Right forelimb (tissue), 1 donor: Measurements from ENCODE around the gene DYRK1B.

Experiments
- DNase-seq: peaks from one replicate; pipeline ENCODE4 v3.0.0-alpha.2; 2018

DYRK1B gene

DNA sequence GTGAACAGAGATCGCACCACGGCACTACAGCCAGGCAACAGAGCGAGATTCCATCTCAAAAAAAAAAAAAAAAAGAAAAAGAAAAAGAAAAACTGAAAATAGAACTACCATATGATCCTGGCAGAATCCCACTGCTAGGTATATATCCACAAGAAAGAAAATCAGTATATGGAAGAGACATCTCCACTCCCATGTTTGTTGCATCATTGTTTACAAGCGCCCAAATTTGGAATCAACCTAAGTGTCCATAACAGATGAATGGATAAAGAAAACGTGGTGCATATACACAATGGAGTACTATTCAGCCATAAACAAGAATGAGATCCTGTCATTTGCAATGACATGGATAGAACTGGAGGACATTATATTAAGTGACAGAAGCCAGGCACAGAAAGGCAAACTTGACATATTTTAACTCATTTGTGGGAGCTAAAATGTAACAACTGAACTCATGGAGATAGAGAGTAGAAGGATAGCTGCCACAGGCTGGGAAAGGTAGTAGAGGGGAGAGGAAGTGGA is 26.1 kb downstream of the DYRK1B start:
- DNase-seq, result no peak

DNA sequence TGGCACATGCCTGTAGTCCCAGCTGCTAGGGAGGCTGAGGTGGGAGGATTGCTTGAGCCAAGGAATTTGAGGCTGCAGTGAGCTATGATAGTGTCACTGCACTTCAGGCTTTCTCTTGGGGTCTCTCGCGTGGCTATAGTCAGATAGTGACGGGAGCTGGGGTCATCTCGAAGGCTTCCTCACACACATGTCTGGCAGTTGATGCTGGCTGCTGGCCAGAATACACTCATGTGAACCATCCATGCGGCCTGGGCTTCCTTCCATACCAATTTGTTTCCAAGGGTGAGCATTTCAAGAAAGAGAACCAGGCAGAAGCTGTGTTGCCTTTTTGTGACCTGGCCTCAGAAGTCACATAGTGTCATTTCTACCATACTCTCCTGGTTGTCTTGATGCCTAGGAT is 28.9 kb downstream of the DYRK1B start:
- DNase-seq, result no peak

DNA sequence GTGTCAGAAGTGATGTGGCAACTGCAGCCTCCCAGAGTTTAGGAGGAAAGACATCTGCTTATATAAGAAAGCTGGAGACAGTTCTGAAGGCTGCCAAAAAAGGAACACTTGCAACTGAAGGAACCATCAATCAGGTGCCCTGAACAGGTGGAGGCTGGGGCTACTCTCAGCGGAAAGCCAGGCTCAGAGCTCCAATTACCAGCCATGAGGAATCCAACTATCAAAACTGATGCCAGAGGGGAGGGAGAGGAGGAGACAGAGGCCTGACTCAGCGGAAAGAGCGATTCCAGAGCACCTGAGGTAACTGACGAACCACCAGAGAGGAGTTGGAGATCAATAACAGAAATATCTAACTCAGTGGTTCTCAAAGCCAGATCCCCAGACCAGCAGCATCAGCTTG is 31.0 kb downstream of the DYRK1B start:
- DNase-seq, result no peak

DNA sequence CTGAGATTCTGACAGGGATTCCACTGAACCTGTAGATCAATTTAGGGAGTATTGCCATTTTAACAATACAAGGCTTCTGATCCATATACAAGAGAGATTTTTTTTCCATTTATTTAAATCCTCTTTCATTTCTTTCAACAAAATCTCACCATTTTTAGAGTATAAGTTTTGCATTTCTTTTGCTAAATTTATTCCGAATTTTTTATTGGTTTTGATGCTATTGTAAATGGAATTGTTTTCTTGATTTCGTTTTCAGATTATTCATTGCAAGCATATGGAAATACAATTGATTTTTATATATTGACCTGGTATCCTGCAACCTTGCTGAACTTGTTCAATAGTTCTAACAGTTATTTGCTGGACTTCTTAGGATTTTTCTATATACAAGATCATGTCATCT is 36.9 kb downstream of the DYRK1B start:
- DNase-seq, result no peak

DNA sequence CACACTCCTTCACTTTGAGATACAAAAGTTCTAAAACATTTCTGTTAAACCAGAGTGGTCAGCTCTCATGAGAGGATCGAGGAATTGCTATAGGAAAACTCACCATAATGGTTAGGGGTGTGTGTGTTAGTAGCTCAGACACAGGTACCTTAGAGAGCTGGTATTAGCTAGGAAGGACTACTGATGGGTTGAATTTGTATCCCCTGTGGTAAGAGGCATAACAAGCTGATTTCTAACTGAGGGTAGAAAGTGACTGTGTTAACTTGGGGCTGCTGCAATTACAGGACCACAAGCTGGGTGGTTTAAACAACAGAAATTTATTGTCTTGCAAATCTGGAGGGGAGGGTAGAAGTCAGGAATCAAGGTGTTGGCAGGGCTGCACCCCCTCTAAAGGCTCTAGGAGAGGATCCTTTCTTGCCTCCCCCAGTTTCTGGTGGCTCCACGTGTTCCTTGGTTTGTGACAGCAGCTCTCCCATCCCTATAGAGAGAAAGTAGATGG is 37.9 kb downstream of the DYRK1B start:
- no peak for DNase-seq

DNA sequence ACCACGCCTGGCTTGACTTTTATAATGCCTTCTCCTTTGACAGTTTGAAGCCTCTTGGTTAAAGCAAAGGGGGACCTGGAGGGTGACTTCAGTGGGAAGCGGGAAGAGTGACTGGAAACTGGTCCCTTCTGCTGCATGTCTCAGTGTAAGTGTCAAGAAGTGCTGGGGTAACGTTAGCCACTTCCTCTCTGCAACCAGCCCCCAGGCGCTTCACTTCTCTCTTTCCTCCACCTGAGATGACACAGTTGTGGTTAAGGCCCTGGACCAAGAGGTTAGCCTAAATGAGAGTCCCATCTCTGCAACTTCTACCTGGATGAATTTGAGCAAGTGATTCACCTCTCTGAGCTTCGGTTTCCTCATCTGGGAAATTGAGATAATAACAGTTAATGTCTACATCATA is 39.0 kb downstream of the DYRK1B start:
- no peak for DNase-seq

DNA sequence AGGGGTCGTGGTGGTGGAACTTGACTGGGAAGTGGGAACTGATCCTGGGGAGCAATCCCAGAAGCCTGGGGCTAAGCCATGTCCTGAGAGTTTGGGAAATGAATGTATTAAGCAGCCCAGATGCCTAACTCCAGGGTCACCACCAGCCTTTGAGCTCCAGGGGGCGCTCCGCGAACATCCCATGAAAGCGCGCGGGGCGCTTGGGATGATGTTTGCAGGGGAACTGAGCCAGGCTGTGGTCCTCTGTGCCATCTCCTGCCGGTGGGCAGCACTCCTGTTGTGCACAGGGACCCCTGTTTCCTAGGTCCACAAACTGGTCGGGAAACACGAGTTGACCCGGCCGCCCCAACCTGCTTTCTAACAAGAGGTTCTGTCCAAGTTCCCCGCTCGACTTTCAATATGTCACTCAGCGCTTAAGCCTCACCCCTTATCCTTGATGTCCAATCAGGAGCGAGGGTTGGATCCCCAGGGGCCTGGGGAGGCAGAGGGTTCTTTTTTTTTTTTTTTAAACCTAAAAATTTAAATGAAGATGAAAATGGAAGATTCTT is 40.9 kb downstream of the DYRK1B start:
- peak; percentile 87 for DNase-seq

DNA sequence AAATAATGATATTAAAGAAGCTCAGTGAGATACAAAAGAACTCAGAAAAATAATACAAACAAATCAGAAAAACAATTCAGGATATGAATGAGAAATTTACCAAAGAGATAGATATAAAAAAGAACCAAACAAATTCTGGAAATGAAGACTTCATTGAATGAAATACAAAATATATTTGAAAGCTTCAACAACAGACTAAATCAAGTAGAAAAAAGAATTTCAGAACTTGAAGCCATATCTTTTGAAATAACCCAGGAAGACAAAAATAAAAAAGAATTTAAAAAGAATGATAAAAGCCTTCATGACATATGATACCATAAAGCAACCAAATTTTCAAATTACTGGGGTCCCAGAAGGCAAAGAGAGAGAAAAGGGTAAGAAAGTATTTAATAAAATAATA is 45.7 kb downstream of the DYRK1B start:
- DNase-seq, result no peak

DNA sequence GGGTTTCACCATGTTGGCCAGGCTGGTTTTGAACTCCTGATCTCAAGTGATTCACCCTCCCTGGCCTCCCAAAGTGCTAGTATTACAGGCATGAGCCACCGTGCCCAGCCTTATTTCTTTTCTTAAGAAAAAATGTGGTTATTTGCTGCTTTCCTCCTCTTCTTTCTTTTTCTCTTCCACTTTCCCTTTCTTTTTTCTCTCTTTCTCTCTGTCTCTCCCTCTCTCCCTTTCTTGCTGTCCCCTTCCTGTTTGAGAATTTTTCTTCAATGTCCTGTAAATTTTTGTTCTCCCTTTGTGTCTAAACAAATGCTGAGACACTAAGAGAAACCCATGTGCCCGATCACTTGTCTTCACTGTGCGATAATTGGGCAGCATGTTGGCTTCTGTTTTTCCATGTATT is 53.1 kb downstream of the DYRK1B start:
- no peak for DNase-seq

DNA sequence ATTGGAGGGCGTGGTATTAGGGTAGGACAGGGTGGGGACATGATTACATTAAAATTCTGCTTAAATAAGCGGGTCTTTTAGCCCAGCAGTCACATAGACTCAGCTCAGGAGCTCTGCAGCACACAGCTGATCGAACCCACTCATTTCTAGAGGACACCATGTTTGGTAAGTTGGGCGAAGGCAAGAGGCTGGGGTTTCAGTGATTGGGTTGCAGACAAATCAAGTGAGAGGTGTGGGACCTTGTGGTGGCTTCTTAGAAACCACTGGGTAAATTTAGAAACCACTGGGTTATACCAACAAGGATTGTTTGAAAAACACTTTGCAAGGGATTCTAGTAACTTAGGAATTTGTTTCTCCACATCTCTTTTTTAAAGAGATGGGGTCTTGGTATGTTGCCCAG is 55.2 kb downstream of the DYRK1B start, which contains the start of gene LEUTX:
LEUTX (plus strand) TSS at position 92 of the 400 bp plus-strand sequence; CDS start at position 159, 67 bp downstream.
- no peak for DNase-seq
